HUES6 (cell line): ENCODE measurements around the gene ARHGAP26.

Experiments used
- H3K27ac ChIP-seq: 2 replicates; pipeline ENCODE4 v1.7.0; 2013; ENCODE audit warnings: low read depth, mild to moderate bottlenecking, low read length, inconsistent platforms
- H3K27me3 ChIP-seq: 2 replicates; pipeline ENCODE4 v1.6.1; 2013; ENCODE audit warnings: low read length; ENCODE audit not compliant: control insufficient read depth, insufficient read depth
- H3K36me3 ChIP-seq: 2 replicates; pipeline ENCODE4 v1.6.1; 2013; ENCODE audit warnings: low read length; ENCODE audit not compliant: control insufficient read depth, insufficient read depth
- H3K4me1 ChIP-seq: 2 replicates; pipeline ENCODE4 v1.6.1; 2013; ENCODE audit warnings: low read length; ENCODE audit not compliant: control insufficient read depth, insufficient read depth
- H3K4me3 ChIP-seq: 2 replicates; pipeline ENCODE4 v1.5.1; 2013; ENCODE audit warnings: low read depth, low read length
- H3K9ac ChIP-seq: one replicate; pipeline ENCODE4 v1.6.1; 2013; ENCODE audit warnings: mild to moderate bottlenecking, low read length
- H3K9me3 ChIP-seq: 2 replicates; pipeline ENCODE4 v1.6.1; 2013; ENCODE audit warnings: low read depth, low read length; ENCODE audit not compliant: control insufficient read depth, insufficient read depth

Gene ARHGAP26

DNA sequence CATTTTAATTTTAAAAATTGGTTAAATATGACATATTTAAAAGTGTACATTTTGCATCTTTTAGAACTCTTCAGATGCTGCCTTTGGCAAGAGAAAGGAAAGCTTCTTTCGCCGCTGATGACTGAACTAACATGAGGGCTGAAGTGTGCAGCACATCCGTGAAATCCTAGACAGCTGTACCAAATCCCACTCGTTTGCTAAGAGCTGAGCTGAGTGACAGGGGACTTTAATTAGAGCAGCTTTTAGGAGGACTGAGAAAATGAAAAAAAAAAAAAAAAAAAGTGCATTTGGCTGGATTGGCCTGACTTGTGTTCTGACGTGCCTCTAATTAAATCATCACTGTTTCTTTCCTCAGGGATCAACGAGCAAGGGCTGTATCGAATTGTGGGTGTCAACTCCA lies 271.3 kb downstream of the ARHGAP26 start:
- H3K27ac ChIP-seq, result no peak overlapping the region
- H3K4me3 ChIP-seq, result no peak overlapping the region
- no peaks in the 10 kb centered on the region; the same call in 1 of the 2 replicates for H3K36me3 ChIP-seq
- peaks cover 17% of the 10 kb centered on the region for H3K4me1 ChIP-seq
- H3K27me3 ChIP-seq, result no peaks in the 10 kb centered on the region
- no peak overlapping the region for H3K9ac ChIP-seq
- H3K9me3 ChIP-seq, result no peaks in the 10 kb centered on the region

DNA sequence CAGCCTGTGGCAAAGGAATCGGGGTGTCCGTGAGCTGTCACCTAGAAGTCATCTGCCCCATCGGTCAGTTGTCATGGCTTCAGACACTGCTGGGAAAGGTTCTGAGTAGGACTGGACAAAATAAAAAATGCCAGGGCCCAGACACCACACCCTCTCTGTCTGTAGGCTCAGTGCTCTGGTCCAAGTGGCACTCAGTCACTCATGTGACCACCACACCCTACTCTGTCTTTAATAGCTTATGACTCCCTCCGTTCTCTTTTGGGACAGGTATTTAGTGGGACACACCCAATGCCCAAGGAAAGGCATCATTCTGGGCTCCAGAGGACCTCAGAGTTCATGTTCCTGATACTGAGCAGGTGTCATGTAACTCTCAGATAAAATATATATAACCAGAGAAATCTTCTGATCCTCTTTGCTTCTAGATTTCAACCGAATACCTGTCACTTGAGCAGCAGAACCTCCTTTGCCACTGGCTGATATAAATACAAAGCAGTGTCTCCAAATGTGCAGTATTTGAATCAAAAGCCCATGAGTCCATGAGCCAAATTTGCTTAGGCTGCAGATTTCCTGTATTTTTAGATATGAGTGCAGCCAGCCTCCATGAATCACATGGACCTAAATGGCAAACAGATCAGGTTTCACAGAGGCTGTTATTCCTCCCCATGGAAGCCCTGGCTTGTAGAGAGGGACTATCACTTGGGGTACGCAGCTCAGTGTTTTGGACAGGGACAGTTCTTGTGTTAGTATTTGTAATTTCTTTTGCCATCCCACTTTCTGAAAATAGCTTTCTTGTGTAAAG lies 272.0 kb downstream of the ARHGAP26 start:
- Histone ChIP-seq H3K9me3 (no peaks in the 10 kb centered on the region), H3K27ac (no peak overlapping the region), H3K4me3 (no peak overlapping the region), H3K9ac (no peak overlapping the region), H3K4me1 (peaks cover 10% of the 10 kb centered on the region), H3K27me3 (no peaks in the 10 kb centered on the region), H3K36me3 (no peaks in the 10 kb centered on the region; the same call in 1 of the 2 replicates)

DNA sequence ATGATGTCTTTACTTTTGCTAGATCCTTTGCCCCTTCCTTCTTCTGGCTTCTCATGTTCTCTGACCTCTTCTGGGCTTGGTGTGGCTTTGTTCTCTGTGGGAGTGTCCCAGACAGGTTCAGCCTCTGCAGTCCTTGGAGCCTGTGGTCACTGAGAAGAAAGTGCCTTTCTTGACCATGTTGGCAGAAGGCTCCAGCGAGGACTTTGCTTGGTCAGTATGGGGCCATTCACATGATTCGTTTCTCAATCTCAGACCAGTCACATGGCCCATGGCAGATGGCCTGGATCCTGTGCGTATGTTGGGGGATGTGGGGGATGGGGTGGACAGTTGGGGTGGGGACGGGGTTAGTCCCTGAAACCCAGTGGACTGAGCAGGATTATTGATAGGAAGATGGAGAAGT lies 274.1 kb downstream of the ARHGAP26 start:
- Histone ChIP-seq H3K9me3 (no peaks in the 10 kb centered on the region), H3K4me3 (no peak overlapping the region), H3K36me3 (no peaks in the 10 kb centered on the region; the same call in 1 of the 2 replicates), H3K9ac (no peak overlapping the region), H3K27me3 (no peaks in the 10 kb centered on the region), H3K27ac (no peak overlapping the region), H3K4me1 (no peaks in the 10 kb centered on the region)

DNA sequence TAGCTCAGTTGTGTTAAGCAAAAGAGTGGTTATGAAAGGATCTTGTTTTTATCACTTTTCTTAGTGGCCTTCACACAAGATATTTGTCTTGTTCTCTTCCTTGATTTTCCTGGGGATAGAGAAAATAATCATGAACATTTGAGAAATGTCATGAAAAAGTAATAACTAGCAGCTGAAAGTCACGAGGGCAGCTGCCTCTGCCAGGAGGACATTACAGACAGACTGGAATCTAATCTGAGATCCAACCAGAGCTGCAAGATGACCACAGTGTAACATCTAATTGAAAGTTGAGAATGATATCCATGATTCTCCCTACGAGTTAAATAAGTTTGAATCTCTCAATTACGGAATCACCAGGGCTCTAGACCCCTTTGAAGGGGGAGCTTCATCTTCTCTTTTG lies 274.9 kb downstream of the ARHGAP26 start:
- H3K4me3 ChIP-seq, result no peak overlapping the region
- no peak overlapping the region for H3K9ac ChIP-seq
- no peaks in the 10 kb centered on the region for H3K9me3 ChIP-seq
- no peaks in the 10 kb centered on the region for H3K4me1 ChIP-seq
- H3K27ac ChIP-seq, result no peak overlapping the region
- no peaks in the 10 kb centered on the region for H3K27me3 ChIP-seq
- H3K36me3 ChIP-seq, result no peaks in the 10 kb centered on the region; the same call in 1 of the 2 replicates

DNA sequence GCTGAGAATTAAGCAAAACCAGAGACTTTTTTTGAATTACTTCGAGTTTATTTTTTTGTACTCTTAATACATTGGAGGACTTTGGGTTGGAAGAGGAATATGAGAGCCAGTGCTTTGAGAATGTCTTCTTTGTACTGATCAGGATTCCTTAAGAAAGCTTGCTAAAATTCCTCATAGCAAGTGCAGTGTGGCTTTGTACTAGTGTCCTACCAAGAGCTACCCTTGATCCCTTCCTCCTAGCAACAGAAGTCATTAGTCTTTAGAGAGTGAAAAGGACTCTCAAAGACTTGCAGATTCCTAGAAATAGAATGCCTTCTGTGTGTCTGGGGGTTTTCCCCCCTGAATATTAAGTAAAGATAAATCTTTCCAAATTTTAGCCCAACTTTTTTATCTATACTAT lies 276.1 kb downstream of the ARHGAP26 start:
- no peak overlapping the region for H3K4me3 ChIP-seq

DNA sequence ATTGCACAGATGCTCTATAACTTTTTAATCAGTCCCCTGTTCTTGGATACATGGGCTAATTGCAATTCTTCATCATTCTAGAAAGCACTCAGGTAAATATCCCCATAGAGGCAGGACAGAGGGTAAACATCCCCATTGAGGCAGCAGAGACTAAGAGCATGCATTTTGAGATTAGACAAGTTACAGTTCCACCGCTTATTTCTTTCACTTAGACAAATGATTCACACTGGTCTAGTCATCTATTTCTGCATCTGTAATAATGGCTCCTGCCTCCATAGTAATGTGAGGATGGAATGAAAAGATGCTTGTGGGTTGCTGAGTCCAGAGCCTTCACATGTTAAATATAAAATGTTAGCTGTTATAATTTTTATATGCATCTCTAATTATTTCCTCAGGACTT lies 276.9 kb downstream of the ARHGAP26 start:
- H3K27ac ChIP-seq, result no peak overlapping the region
- H3K4me1 ChIP-seq, result peaks cover 8% of the 10 kb centered on the region
- no peak overlapping the region for H3K4me3 ChIP-seq
- no peaks in the 10 kb centered on the region for H3K27me3 ChIP-seq
- H3K9ac ChIP-seq, result no peak overlapping the region
- no peaks in the 10 kb centered on the region for H3K9me3 ChIP-seq
- no peaks in the 10 kb centered on the region; the same call in 1 of the 2 replicates for H3K36me3 ChIP-seq

More for the DNA sequence above, 276.1 kb downstream of the ARHGAP26 start:
- Histone ChIP-seq H3K9me3 (no peaks in the 10 kb centered on the region), H3K27ac (no peak overlapping the region), H3K36me3 (no peaks in the 10 kb centered on the region; the same call in 1 of the 2 replicates), H3K9ac (no peak overlapping the region), H3K4me1 (peaks cover 3% of the 10 kb centered on the region), H3K27me3 (no peaks in the 10 kb centered on the region)

DNA sequence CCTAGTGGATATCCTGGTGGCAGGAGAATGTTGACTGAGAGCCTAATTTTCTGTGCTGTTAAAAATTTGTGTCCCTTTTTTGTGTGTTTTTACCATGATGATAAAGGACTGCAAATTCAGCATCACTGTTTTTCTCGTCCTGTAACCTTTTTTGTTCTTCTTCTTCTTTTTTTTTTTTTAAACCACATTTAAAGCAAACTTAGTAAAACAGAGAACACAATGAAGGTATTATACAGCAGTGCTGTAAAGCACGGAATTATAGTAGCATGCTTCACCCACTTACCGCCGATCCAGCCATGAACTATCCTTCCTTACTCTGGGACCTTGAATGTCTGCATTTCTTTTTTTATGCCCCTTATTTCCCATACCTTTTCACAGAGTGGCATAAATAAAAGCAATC lies 280.0 kb downstream of the ARHGAP26 start:
- no peaks in the 10 kb centered on the region for H3K27me3 ChIP-seq
- H3K36me3 ChIP-seq, result no peaks in the 10 kb centered on the region; the same call in 1 of the 2 replicates
- H3K9ac ChIP-seq, result no peak overlapping the region
- H3K4me1 ChIP-seq, result peaks cover 19% of the 10 kb centered on the region
- no peak overlapping the region for H3K27ac ChIP-seq
- no peak overlapping the region for H3K4me3 ChIP-seq
- no peaks in the 10 kb centered on the region for H3K9me3 ChIP-seq

DNA sequence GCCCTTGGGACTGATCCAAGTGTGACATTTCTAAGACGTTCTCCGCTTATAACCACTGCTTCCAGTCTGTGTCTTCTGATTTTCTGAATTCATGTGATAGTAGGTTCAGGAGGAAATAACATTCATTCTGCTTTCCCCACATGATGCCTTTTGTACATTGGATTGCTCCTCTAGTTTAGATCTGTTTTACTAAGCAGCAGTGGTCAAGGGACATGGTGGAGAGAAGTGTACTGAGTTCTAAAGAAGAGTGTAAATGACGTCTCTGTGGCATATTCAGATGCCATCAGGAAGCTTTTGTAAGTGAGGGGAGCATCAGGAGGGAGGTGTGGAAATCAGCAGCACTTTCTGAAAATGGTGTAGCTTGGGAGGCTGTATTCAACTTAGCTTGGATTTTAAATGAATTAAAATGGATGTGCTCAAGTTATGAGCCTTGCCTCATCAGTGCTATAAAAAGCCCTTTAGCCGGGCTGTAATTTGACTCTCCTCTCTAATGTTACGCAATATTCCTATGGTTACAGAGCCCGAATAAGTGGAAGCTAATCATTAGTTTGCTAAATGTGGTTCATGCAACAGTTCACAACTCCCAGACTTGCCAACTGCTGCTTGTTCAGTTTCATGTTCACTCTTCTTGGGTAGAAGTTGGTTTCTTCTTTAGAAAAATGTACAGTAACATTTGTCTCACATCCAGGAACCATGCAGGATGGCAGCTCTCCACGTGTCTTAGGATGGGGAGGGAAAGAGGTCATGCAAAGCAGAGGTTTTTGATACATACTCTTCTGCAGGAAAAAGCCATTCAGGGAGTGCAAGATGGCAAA lies 281.3 kb downstream of the ARHGAP26 start:
- no peak overlapping the region for H3K9ac ChIP-seq
- H3K9me3 ChIP-seq, result no peaks in the 10 kb centered on the region
- no peak overlapping the region for H3K4me3 ChIP-seq
- no peaks in the 10 kb centered on the region for H3K36me3 ChIP-seq
- H3K27me3 ChIP-seq, result no peaks in the 10 kb centered on the region
- no peak overlapping the region for H3K27ac ChIP-seq
- peaks cover 19% of the 10 kb centered on the region for H3K4me1 ChIP-seq

DNA sequence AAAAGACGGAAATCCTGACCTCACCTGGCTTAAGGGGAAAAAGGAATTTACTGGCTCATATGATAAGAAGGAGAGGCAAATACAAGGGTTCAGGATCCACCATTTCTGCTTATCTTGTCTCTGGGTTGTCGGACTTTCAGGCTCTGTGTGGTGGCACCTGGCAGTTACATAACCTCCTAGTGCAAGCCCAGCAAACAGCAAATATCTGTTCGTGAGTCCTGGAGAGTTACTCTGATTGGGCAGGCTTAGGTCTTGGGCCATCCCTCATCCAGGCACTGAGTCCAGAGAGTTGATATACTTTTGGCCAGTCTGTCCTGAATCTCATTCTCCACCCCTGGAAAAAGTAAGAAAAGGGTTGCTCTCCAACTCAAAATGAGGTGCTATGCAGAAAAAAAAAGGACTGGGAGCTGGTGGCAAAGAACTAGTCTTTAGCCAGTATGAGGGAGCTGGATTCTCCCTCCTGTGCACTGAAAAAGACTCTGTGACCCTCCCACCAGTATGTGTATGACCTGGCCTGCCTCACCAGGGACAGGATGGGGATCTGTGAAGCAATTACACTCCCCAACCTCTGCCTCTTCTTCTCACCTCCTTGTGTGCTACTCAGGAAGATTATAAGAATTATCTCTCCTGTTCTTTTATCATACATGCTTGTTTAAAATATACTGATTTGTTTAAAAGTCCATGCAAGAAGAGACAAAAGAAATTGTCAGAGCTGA lies 282.9 kb downstream of the ARHGAP26 start:
- Histone ChIP-seq H3K9ac (no peak overlapping the region), H3K27me3 (no peaks in the 10 kb centered on the region), H3K9me3 (no peaks in the 10 kb centered on the region), H3K36me3 (0 out of 2 replicates have a peak, but pooled peaks cover 8% of the 10 kb centered on the region), H3K27ac (no peak overlapping the region), H3K4me3 (no peak overlapping the region), H3K4me1 (peaks cover 19% of the 10 kb centered on the region)

DNA sequence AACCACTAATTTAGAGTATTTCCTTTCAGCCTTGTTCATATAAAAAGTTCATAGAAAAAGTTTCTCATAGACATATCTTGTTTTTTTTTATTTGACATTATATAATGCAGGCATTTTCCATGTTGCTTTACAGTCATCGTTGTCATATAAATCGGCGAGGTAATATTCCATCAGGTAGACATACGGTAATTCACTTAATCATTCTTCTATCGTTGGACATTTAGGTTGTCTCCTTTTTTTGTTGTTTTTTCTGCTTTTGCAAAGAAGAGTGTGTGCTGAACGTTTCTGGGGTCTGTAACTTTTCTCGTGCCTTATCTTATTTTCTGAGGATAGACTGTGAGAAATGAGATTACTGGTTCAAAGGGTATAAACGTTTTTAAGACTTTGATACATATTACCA lies 283.6 kb downstream of the ARHGAP26 start:
- Histone ChIP-seq H3K27me3 (no peaks in the 10 kb centered on the region), H3K4me3 (no peak overlapping the region), H3K27ac (no peak overlapping the region), H3K4me1 (peaks cover 19% of the 10 kb centered on the region), H3K9ac (no peak overlapping the region), H3K36me3 (peaks cover 14% of the 10 kb centered on the region; the same call in 1 of the 2 replicates), H3K9me3 (no peaks in the 10 kb centered on the region)
